ENCODE results near the gene MB21D2. TPM values are rescaled to one million over a fixed set of nuclear protein-coding genes. Genes with fewer than 3 reads are reported as not detected.
"Not testable (repeated sequence)": the region's sequence is repeated elsewhere in the genome, so short reads cannot be mapped to it uniquely, and the experiment has no call there.

MB21D2 gene
- total RNA-seq, 1 donor from 2014 or later: 9.8 TPM

DNA sequence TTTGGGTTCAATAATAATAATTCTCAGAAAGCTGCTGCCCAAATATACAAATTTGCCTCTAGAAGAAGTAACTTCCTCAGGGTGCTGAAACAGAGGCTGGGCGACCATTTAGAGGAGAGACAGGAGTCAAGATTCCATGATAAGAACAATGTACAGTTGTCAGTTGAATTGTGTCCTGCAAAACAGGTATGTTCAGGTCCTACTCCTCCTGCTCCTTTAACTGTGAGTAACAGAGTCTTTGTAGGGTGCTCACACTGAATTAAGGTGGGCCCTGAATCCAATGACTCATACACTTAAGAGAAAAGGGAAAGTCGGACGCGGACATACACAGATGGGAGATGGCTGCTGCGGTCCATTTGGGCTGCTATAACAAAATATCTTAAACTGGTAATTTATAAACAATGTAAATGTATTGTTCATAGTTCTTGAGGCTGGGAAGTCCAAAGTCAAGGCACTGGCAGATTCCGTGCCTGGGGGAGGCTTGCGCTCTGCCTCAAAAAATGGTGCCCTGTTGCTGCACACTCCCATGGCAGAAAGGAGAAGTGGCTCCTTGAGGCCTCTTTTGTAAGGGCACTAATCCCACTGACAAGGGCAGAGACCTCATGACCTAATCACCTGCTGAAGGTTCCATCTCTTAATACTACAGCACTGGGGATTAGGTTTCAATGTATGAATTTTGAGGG lies 55.1 kb downstream of the MB21D2 start:
- DNase-seq (ENCODE audit: low read depth, low spot score): no peak

DNA sequence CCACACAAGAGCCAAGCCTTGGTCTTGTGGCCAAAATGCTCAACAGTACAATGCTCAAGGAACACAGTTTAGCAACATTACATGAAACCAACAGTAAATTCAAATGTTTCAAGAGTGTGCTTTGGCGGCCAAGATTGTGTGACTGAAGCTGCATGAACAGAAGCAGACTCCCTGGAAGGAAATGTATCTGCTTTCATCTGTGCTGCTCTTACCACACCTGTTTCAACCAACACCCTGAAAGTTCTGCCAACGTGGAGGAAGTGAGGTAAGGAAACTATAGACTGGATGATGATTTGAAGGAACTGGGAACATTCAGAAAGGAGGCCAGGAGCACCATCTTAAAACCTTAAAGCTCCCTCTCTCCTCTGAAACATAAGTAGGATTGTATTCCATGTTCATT lies 55.7 kb downstream of the MB21D2 start:
- DNase-seq (ENCODE audit: low read depth, low spot score): no peak

DNA sequence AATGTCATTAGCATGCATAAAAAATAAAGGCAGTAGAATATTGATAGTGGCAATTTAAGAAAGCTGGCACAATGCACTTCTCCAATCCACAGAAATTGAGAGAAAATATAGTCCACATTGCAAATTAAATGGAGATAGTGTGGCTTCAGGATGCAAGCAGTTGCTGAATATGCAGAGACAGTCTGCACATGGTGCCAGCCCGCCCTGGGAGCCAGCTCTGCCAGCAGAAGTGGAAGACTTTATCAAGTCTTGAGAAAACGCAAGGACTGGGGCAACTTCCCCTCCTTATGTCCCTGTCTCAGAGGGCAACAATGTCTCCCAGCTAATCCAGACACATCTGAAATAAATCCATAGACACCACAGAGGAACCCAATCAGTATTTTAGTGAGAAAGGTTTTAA lies 57.2 kb downstream of the MB21D2 start:
- DNase-seq (ENCODE audit: low read depth, low spot score): no peak

DNA sequence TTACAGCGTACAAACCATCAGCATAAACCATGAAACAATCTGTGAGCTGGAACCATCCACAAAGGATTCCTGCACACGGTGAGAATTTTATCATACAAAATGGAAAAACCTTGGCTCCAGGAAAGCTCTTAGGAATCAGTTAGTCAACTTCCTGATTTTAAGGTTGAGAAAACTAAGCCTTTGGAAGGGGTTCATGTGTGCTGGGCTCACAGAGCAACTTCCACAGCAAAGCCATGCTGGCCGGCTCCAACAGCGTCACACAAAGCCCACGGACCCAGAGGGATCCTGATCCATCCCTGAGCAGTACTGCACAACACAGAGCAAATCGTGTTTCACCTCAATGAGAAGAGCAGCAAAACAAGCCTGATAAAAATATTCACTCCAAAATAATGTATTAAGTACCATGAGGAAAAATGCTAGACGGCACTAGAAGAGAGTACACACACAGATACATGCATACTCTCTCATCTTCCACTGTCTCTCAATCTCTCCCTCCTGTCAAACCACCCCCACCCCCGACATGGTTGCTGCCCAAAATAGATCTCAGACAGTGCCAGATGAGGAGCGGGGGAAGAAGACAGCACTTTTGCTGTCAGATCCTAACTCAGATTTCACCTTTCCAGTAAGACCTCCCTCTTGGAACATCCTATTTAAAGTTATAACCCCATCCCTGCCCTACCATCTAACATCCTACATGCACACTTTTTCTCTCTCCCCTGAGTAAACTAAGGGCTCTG lies 58.6 kb downstream of the MB21D2 start:
- no peak for DNase-seq (ENCODE audit: low read depth, low spot score)

DNA sequence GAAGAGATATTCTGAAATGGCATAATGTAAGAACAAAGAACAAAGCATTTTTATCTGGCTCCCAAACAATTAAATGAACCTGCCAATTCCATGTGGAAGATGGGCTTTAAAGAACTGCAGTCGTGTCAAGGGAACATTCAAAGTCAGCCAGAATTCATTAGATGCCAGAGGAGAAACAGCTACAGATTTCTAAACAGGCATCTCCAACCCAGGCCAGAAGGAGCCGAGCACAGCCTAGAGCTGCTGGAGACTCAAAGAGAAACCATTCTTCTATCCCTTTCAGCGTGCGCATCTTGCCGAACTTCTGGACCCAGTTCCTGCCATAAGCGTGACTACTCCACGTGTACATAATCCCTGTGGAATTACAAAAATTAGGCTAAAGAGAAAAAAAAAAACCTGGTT lies 60.4 kb downstream of the MB21D2 start:
- DNase-seq (ENCODE audit: low read depth, low spot score): no peak

DNA sequence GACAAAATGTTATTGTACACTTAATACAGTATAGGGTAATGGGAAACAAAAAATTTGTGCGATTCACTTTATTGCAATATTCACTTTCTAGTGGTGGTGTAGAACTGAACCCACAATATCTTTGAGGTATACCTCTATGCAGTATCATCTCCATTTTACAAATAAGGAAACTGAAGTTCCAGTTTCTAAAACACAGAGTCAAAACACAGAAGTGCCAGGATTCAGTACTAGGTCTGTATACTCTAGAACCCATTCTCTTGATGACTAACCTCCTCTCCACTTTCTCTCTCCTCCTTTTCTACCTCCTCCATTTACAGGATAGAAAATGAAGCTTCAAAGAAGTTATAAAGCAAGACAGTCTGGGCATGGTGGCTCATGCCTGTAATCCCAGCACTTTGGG lies 62.2 kb downstream of the MB21D2 start:
- no peak for DNase-seq (ENCODE audit: low read depth, low spot score)

DNA sequence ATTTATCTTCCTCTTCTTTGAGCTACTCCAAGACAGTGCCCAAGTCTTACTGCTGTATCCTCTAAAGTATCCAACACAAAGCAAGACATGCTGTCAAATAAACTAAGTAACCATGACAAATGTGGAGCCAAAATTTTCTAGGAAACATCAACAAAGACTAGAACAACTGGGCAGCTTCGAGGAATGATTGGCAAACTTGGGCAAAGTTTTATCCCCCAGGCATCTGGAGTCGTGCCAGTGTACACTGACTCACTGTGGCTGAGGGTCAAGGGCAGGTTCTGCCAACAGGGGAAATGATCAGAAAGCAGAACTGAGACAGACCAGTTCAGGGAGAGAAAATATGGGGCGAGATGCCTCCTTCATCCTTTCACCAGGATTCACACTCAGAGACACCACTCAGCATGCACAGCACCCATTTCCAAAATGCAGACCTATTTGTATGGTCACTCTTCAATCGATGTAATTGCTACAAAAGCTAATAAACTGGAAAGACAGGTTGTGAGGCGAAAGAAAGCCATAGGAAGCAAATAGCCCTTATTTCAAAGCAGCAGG lies 65.8 kb downstream of the MB21D2 start:
- DNase-seq (ENCODE audit: low read depth, low spot score): peak; percentile 82

DNA sequence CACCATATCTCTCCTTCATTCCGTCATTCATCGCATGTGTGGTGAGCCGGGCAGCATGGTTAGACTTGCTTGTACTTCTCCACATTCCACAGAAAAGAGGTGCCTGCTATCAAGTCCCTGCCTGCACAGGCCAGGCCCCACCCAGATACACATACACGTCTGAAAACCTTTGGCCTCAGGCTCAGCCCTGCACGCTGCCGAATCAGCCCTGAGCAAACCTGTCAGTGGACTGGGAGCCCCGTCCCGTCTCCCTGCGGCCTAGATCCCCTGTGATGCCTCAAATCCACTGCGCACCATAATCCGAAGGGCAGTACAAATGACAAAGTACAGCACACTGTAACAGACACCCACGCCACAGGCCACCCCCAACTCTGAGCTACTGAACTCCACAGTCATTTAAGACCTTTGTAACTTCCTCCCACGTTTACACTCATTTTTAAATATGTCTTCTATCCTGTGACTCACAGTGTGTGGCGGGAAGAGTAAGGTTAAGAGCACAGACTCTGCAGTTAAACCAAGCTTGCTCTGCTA lies 67.1 kb downstream of the MB21D2 start:
- DNase-seq (ENCODE audit: low read depth, low spot score): no peak

DNA sequence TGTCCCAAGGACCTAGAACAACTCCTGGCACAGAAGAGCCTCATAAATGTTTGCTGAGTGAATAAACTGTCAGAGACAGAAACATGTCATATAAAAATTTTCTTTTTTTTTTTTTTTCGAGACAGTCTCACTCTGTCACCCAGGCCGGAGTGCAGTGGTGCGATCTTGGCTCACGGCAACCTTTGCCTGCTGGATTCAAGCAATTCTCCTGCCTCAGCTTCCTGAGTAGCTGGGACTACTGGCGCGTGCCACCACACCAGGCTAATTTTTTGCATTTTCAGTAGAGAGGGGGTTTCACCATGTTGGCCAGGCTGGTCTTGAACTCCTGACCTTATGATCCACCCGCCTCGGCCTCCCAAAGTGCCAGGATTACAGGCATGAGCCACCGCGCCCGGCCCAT lies 67.8 kb downstream of the MB21D2 start:
- DNase-seq (ENCODE audit: low read depth, low spot score): not testable (repeated sequence)

DNA sequence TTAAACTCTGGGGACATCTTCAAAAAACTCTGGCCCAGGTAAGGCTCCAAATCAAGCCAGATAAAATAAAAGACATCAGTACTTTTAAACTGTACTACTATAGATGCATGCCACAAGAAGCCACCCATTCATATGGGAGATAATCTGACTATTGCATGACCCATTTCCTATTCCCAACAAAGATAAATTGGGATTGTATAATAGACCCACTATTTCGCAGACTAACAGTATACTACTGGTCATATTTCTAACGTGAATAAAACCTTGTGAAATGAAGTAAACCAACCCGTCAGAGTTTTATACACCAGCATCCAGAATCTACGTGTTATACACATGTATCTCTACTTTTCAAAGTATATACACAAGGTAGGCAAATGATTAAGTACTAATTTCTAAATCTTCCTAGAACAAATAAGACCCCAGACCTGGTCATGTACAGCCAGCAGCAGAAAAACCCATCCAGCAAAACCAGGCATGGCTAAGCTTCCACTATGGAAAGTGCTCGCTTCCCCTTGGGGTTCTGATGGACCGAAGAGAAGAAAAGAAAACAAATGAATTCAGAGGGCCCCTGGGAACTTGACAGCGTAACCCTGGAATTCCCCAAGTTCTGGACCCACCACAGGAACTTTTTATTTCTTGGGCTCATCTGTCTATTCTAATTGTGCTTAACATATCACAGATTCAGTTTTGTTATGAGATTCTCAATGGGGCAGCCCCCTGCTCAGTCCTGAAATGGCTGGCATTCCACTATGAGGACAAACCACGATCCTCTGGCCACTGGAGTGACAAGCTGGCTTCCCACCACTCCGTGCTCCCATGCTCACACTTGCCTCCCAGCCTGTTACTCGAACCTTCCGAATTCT lies 69.1 kb downstream of the MB21D2 start:
- DNase-seq (ENCODE audit: low read depth, low spot score): no peak

DNA sequence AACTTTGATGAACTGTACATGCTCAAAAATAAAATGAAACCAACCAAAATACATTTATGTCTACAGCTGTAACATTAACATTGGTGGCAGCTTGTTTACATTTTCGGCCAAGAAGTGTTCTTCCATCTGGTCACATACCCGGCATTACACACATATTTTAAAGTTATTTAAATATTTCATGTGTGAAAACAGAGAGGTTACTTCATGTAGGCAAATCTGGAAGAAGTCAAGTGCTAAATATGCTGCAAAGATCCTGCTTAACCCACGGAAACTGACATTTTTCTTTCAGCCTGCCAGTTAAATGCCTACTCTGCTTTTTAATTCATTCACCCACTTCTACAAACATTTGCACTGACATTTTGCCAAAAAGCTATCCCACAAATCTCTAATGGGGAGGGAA lies 69.7 kb downstream of the MB21D2 start:
- no peak for DNase-seq (ENCODE audit: low read depth, low spot score)

DNA sequence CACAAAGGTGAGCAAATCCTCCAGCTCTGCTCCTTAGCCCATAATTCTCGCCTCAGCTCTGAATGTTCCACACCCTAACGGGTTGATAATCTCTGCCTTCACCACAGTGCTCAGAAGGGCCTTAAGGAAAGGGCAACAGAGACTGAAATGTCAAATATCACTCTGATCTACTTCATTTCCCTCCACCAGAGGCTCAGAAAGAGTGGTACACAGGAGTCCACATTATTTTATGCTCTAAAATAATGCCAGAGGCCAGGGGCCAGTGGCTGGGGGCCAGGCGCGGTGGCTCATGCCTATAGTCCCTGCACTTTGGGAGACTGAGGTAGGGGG lies 72.2 kb downstream of the MB21D2 start:
- DNase-seq (ENCODE audit: low read depth, low spot score): no peak

DNA sequence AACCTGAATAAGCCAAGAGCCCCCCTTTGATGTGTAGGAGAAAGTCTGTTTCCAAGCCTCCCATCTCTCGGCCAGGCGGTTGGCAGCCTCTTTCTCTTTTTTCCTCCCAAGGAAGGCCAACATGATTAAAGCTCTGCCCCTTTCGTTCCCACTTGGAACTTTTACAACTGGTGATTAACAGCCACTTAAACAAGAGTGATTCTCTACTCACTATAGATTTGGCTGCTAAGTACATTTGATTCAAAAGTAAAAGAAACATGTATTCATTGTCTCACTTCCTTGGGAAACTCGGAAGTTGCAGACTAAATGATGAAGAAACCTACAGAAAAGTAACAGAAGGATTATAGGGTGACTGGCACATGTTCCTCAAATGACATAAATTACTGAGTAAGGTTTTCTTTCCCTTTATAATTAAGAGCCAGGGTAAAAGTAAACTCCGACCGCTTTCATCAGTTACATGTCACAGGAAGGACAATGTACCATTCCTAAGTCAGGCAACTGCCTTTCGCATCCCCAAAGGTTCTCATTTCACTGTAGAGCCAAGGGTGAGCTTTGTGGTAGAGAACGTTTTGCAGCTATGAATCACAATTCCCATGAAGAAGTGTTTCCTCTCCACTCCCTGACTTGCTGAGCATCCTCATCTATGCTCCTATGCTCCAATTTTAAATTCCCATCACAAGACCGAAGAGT lies 72.7 kb downstream of the MB21D2 start:
- no peak for DNase-seq (ENCODE audit: low read depth, low spot score)

DNA sequence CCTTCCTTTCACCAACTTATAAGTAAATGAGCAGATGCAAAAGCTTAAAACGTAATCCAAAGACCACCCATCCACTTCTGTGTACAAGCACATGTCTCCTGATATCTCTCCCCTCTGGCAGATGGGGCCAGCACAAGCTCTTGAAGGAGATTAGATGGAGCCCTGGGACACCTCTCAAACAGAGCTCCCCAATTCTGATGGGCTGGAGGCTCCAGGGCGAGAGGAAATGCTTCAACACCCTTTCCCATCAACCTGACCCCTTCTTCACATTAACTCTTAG lies 73.2 kb downstream of the MB21D2 start:
- no peak for DNase-seq (ENCODE audit: low read depth, low spot score)

DNA sequence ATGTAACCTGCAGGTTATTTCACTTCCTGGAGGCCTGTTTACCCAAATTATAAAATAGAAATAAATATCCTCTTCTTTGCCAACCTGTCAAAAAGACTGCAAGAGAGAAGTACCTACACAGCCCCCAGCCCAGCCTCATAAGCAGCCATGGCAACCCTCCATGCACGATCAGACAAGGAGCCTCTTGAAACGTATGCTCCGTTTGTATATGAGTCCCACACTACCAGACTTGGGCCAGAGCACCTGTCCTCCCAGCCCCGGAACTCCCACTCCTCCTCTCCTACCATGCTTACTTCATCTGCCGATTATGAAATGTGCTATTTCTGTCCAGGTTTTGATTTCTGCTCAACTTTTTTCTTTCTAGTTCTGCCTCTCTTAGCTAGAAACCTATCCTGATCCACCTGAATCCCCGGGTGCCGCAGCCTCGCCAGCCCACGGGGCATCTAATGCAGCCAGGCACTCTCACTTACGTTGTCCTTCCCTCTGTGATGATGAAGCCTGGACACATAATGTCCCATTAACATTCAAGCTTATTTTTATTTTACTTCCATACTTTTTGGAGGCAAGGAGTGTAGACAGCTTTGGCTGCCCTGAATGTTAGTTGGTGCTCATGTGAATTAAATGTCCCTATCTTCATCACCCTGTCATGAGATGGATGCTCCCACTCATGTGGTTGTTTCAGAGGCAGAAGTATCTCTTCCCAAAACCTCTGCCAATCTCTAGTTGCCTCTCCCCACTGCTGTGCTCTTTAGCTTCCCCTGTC lies 73.8 kb downstream of the MB21D2 start:
- DNase-seq (ENCODE audit: low read depth, low spot score): no peak

DNA sequence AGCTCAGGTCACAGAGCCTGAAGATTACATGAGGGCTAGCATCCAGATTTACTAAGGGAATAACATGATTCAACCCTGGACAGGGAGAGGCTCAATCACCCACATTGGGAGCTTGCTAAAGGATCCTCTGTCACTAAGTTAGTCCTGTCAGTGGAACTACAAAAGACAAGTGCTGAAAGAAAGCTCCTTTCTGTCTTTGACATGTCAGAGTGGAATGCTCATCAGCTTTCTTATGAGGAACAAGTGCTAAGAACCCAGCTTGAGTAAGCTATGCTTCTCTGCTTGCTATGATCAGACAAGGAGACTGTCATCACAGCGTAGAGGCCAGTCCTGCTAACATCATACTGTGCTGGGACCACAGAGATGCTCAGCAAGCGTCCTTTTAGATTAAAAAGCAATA lies 74.5 kb downstream of the MB21D2 start:
- DNase-seq (ENCODE audit: low read depth, low spot score): no peak

DNA sequence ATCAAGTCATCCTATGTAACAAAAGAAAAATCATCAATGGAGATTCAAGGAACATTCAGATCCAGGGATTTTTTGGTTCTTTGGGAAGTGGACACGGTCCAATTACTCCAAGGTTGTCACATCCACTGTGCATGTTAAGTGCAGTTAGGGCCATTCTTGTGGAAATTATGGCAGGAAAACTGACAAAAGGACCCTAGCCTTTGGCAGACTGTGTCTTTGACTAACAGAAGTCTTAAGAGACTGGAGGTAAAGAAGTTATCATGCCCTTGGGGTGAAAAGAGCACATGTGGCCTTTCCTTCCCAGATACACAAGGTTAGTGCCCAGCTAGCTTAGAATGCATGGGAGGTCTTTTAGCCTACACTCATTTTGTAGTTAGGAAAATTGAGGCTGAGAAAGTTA lies 74.9 kb downstream of the MB21D2 start:
- DNase-seq (ENCODE audit: low read depth, low spot score): no peak

DNA sequence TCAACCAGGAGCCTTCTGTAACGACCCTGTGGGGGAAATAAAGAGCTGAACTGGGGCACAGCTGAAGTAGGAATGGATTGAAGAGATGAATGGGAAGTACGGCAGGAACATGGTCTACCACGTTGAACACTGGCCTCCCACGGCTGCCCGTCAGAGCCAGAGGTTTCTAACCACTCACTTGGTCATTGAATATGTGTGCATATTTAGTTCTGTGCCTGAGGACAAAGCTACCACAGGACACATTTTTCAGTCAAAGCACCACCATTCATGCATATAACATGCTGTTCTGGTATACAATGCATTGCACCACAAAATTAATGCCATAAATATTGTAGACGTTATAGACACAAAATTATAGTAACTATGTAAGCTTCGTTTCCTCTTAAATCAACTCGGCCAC lies 75.5 kb downstream of the MB21D2 start:
- no peak for DNase-seq (ENCODE audit: low read depth, low spot score)

DNA sequence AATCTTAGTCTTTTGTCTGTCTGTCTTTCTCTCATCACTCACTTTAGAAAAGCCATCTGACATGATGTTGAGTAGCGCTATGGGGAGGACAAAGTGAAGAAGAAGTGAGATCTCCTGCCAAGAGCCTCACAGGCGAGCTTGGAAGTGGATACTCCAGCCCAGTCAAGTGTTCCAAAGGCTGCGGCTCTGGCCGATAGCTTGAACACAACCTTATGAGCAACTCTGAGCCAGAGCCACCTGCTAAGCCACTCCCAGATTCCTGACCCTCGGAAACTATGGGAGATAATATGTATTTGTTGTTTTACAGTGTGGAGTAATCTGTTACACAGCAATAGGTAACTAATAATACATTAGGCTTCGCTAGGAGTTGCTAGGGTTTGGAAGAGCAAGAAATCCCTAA lies 76.2 kb downstream of the MB21D2 start:
- DNase-seq (ENCODE audit: low read depth, low spot score): no peak

DNA sequence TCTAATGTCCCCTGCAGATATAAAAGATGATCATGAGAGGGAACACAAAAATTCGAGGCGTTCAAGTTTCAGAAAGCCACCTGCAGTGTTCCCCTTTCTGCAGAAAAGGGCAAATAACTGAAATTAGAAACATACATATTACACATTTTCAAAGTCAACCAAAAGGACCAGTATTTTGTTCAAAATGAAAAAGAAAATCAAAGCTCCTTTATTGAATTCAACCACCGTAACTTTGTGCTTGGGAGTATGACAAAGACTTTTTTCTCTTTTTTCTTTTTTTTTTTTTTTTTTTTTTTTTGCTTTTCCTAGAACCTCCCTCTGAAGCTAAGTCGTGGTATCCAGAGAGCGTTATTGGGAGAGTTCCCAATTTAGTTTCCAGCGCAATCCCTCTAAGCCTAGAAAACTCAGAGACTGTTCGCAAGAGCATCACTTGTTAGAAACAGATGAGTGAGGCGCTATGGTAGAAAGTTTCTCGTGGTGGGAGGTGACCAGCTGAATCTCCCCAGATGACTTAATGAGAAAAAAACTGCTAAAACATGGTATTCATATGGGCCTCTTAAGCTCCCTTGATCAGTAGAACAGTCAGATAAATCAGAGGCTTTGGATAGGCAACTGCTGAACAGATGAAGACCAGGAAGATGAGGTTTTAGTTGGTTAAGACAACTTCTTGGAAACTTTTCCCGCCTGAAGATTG lies 77.4 kb downstream of the MB21D2 start:
- DNase-seq (ENCODE audit: low read depth, low spot score): no peak
